Activated CD8-positive, alpha-beta memory T cell treated with anti-CD3 and anti-CD28 coated beads, Interleukin-2, amount 50 U/mL, for 24 hours (primary cell): ENCODE data around the gene ERC2.

ENCODE experiments used
- DNase-seq: peaks from one replicate; pipeline ENCODE4 v3.0.0-alpha.2; 2020; ENCODE audit errors: extremely low read depth

The ERC2 gene

DNA sequence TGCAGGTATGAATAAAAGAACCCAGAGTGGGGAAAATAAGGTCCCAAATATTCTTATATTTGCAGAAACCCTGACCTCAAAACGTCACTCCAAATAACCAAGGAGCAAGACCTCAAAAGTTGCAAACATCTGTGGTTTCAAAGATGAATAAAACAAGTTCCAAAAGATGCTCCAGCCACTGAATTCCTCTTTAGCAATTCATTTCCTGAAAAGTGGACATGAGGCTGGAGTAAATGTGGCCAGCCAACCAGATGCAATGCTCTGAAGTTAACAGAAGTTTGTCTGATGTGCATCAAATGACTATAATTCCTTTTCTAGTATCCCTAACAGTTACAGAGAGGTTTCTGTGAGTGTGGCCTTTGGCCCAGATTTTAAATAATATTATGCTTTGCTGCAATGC, 910.0 kb downstream of the ERC2 start:
- no peak for DNase-seq

GRCh38 chr3:55557549-55557948, 910.7 kb downstream of the ERC2 start:
- no peak for DNase-seq

DNA sequence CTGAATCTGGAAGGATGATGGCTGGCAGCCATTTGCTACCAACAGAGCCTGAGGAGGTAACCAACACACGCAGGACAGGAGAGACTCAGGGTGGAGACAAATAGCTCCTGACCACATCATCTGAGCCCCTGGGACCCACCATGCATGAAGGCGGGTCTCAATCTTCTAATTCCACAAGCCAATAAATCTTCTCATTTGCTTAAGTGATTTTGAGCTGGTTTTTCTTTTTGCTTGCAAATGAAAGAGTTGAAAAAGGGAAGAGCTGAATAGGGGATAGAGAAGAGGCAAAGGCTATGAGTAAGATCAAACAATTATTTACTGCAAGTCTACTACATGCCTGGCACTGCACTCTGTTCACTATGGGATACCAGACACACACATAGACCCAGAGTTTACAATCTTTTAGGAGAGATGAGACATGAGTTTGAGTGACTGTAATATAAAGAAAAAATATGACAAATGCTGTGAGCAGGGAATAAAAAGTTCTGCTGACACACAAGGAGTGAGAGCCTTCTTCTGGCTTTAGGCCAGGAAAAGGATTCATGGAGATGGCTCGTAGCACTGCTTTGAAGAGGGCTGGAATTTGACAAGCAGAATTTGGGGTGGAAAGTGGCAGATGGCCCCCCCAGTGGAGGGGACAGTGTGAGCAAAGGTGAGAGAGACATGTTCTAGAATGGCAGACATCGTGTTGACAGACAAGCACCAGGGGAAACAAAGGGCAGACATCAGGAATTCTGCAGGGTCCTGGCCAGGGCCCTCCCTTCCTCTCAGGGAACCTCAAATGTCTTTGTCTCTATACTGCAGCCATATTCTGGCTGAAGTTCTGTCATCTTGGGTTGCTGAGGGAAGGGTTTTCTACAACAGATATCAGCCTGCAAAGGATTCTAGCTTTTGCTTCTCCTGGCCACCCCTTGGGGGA, 911.4 kb downstream of the ERC2 start:
- DNase-seq = no peak

GRCh38 chr3:55555873-55556618, 912.2 kb downstream of the ERC2 start:
- no peak for DNase-seq

- DNase-seq = no peak
Measured at GRCh38 chr3:55554634-55555425, 913.4 kb downstream of the ERC2 start.

DNA sequence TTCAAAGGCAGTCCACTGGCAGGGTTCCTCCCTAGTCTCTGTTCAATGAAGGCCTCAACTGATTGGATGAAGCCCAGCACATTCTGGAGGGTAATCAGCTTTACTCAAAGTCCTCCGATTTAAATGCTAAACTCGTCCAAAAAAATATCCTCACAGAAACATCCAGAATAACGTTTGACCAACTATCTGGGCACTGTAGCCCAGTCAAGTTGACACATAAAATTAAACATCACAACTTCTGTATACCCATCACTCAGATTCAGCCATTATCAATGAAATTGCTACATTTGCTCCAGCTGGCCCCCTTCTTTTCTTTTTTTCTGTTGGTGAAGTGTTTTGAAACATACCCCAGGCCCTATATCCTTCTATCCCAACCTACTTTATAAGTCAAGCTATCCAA, 916.6 kb downstream of the ERC2 start:
- no peak for DNase-seq

DNA sequence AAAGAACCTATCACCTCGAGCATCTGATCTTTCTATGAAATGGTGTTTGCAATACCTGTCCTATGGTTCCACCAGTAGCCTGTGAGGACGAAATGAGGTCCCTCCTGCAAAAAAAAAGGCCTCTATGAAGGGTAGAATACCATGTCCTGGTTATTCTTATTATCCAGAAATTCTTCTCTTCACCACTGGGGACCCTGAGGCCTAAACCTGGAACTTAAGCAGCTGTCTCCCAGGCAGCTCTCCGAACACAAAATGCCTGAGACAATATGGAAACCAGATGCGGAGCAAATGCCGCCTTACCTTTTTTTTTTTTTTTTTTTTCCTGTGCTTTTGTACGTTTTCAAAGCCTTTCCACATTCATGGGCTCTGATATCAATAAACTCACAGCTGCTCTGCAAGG, 919.1 kb downstream of the ERC2 start:
- no peak for DNase-seq

GRCh38 chr3:55546866-55547669, 921.2 kb downstream of the ERC2 start:
- no peak for DNase-seq

- DNase-seq = no peak
Measured at GRCh38 chr3:55545995-55546394, 922.3 kb downstream of the ERC2 start.

DNA sequence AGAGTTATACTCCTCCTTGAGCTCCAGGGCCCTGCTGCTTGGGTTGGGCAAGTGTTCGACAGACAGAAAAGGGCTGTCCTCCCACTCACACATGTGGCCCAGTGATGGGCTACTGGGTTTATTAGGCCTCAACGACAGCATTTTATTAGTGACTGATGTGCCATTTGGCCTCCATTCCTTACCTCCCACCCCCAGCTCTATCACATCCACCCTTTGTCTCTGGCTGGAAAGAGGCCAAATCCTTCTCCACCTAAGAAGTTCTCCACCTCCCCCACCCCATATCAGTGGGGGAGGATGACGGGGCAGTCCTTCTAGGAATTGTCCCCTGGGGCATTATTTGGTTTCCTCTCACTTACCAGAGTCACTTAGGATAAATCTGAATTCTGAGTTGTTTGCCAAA, 924.0 kb downstream of the ERC2 start:
- no peak for DNase-seq

- DNase-seq = no peak
Measured at GRCh38 chr3:55543181-55543614, 925.1 kb downstream of the ERC2 start.

GRCh38 chr3:55541456-55541855, 926.8 kb downstream of the ERC2 start:
- no peak for DNase-seq

DNA sequence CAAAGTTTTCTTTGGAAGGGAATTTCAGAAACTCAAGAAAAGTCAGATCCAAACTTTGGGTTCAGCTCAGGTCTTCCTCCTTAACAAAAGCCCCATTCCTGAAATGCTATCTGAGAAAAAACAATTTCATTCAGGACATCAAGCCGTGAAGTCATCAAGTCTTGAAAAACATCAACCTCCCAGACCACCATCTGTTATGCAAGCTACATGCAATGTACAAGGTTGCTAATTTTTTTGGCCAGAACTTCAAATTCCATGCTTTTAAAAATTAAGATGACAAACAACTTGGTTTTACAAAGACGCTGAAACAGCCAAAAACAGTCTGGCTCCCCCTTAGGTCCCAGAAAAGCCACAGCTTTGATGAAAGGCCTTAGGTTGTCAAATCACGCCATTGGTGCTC, 927.3 kb downstream of the ERC2 start:
- no peak for DNase-seq

DNA sequence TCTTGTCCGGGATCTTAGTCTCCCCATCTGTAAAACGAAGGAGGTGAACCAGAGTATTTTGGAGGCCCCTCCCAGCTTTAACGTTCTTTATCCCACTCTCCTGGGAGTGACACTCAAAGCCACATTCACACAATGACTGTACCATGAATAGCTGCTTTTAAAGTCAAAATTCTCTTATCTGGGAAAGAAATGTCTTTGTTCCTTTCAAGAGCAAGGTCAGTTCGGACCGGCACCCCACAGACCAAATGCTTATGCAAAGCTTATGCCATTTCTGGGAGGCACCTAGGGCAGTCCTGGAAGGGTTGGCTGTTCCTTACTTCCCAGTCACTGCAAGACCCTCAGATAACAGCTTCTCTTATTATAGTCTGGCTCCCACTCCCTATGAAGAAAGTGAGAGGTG, 927.7 kb downstream of the ERC2 start:
- no peak for DNase-seq

DNA sequence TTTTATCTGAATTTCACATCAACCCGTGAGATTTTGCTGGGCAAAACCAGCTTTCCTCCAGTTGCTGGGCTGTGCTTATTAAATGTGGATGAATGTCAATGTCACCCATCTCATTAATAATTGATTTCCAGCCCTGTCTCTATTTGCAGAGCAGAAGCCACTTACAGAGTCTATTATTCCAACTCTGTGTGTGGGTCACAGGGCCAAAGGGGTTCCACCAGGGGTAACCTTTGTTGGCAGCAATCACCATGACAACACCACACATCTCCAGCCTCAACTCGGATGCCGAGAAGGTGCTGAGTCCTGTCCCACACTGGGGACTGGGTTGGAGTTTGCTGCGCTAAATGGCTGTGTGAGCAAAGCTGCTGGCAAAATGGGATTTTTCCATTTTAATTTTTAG, 930.1 kb downstream of the ERC2 start:
- DNase-seq = no peak

GRCh38 chr3:55537563-55537962, 930.7 kb downstream of the ERC2 start:
- DNase-seq = no peak

- no peak for DNase-seq
Measured at GRCh38 chr3:55537129-55537528, 931.1 kb downstream of the ERC2 start.

DNA sequence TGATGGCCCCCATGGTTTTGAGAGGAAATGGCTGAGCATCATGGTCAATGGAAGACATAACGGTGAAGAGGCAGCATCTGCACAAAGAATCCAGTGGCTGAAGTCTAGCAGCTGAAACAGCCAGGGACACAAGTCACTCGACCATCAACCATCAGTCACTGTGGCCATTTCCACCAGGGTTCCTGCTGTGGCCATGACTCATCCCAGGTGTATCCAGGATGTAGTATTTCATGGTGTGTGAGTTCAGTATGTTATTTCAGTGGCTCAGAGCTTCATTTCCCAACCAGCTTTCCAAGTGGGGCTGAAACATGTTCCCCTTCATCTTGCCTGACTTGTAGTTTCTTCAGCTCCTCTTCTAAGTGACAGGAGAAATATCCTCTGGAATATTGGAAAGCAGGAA, 933.4 kb downstream of the ERC2 start:
- DNase-seq = no peak

GRCh38 chr3:55532806-55533205, 935.5 kb downstream of the ERC2 start:
- DNase-seq = no peak

DNA sequence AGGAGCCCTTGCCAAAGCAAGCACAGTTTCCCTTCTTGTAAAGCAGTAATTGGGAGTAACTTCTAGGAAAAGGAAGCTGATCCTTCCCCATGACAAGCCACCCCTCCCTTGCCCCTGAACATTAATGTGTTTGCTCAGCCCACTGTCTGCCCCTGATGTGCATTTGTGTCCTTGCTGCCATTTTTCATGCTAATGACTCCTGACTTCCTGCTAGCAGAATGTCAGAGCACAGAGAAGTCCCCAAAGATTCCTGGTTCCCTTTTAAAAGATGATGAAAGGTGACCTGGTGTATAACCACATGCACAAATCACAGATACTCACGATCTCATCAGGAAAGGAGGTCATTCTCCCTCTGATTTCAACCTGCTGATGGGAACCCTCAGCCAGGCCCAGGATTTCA, 936.9 kb downstream of the ERC2 start:
- no peak for DNase-seq

DNA sequence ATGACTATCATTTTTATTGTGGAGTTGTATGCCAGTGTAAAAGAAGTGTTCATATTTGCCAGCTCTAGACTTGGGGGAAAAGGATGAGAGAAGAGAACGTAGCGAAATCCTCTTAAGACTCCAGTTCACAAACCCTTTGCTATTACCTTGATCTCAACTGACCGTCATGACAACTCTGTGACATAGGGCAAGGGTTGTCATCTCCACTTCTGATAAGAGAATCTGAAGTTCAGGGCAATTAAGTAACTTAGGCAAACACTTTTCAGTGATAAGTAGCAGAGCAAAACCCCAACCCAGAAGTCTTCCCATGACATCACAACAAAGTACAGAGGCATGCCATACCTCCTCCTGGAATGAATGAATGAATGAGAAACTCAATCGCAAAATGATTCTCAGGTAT, 940.9 kb downstream of the ERC2 start:
- no peak for DNase-seq
